ENCODE results near the gene HDAC8. TPM values are rescaled to one million over a fixed set of nuclear protein-coding genes. Genes with fewer than 3 reads are reported as not detected.
"Not testable (repeated sequence)": the region's sequence is repeated elsewhere in the genome, so short reads cannot be mapped to it uniquely, and the experiment has no call there.

HDAC8 gene
- total RNA-seq, 1 donor from 2014 or later: 27.0 TPM

- DNase-seq: no peak
- no peak overlapping the region for H3K4me3 ChIP-seq
- H3K36me3 ChIP-seq: no peaks in the 10 kb centered on the region
- no peaks in the 10 kb centered on the region for H3K27me3 ChIP-seq
- intact Hi-C loops (cut with DNase I): no loop called here
- no peak for ATAC-seq
- H3K9me3 ChIP-seq: no peaks in the 10 kb centered on the region
- TF ChIP-seq CTCF (IDR thresholded peaks at IDR 0.05): no peak
- H3K4me1 ChIP-seq: no peaks in the 10 kb centered on the region
- H3K27ac ChIP-seq: no peak overlapping the region
These were observed 32.1 kb upstream of the HDAC8 start for GRCh38 chrX:72604705-72605104.

- no peak for DNase-seq
- Histone ChIP-seq H3K27ac (no peak overlapping the region), H3K9me3 (no peaks in the 10 kb centered on the region), H3K4me3 (no peak overlapping the region), H3K27me3 (no peaks in the 10 kb centered on the region), H3K36me3 (no peaks in the 10 kb centered on the region), H3K4me1 (no peaks in the 10 kb centered on the region)
- intact Hi-C loops (cut with DNase I): no loop called here
- no peak for TF ChIP-seq CTCF (IDR thresholded peaks at IDR 0.05)
- ATAC-seq: no peak
These were observed 31.5 kb upstream of the HDAC8 start for GRCh38 chrX:72604112-72604511.

- intact Hi-C loops (cut with DNase I); H3K9me3 ChIP-seq; H3K4me1 ChIP-seq; ATAC-seq; DNase-seq; H3K27ac ChIP-seq; H3K4me3 ChIP-seq; H3K27me3 ChIP-seq; H3K36me3 ChIP-seq: not testable (repeated sequence)
These were observed 18.4 kb upstream of the HDAC8 start for GRCh38 chrX:72591038-72591437.

GRCh38 chrX:72584163-72584562 is 11.5 kb upstream of the HDAC8 start:
- Histone ChIP-seq H3K4me3 (no peak overlapping the region), H3K27ac (no peak overlapping the region), H3K4me1 (no peaks in the 10 kb centered on the region), H3K27me3 (no peaks in the 10 kb centered on the region), H3K36me3 (no peaks in the 10 kb centered on the region), H3K9me3 (no peaks in the 10 kb centered on the region)
- TF ChIP-seq CTCF (IDR thresholded peaks at IDR 0.05): no peak
- no peak for ATAC-seq
- no peak for DNase-seq
- intact Hi-C loops (cut with DNase I): no loop called here

- Histone ChIP-seq H3K27ac (no peak overlapping the region), H3K27me3 (no peaks in the 10 kb centered on the region), H3K4me1 (no peaks in the 10 kb centered on the region), H3K4me3 (no peak overlapping the region), H3K36me3 (no peaks in the 10 kb centered on the region), H3K9me3 (no peaks in the 10 kb centered on the region)
- intact Hi-C loops (cut with DNase I): no loop called here
- DNase-seq (no peak), ATAC-seq (no peak)
- no peak for TF ChIP-seq CTCF (IDR thresholded peaks at IDR 0.05)
These were observed 3.7 kb upstream of the HDAC8 start for GRCh38 chrX:72576141-72576894.

GRCh38 chrX:72573158-72573511 is 492 bp upstream of the HDAC8 start:
- H3K27me3 ChIP-seq: no peaks in the 10 kb centered on the region
- H3K36me3 ChIP-seq: peaks cover 4% of the 10 kb centered on the region
- no peaks in the 10 kb centered on the region for H3K4me1 ChIP-seq
- H3K27ac ChIP-seq: peak overlapping the region; percentile 78
- H3K9me3 ChIP-seq: no peaks in the 10 kb centered on the region
- ATAC-seq (no peak), DNase-seq (no peak)
- H3K4me3 ChIP-seq: peak overlapping the region; percentile 64
- intact Hi-C loops (cut with DNase I): no loop called here
- TF ChIP-seq CTCF (IDR thresholded peaks at IDR 0.05): no peak

All from upper lobe of right lung (tissue), 1 donor.